Astrocyte (in vitro differentiated cells and primary cell): Measurements from ENCODE around the gene STXBP5.

Experiments used
- CTCF ChIP-seq: IDR thresholded peaks from 2 replicates; pipeline ENCODE4 v1.5.1; 2011; ENCODE audit warnings: low read depth, mild to moderate bottlenecking, inconsistent platforms, low read length, moderate library complexity; ENCODE audit not compliant: insufficient read depth
- EZH2 ChIP-seq: IDR thresholded peaks from 2 replicates; pipeline ENCODE4 v1.6.1; 2012; ENCODE audit warnings: mild to moderate bottlenecking, low read length, inconsistent platforms; ENCODE audit not compliant: insufficient read depth

GRCh38 chr6:147157930-147158329, 46.3 kb upstream of the STXBP5 start:
- TF ChIP-seq CTCF (no peak), EZH2 (no peak)
